GM19372 (cell line): ENCODE results near the gene KREMEN2.
A peak's percentile ranks its signal among the peaks of the same experiment; 100 is the strongest.

ENCODE experiments used
- ATAC-seq: cut with Tn5 transposase; IDR thresholded peaks from one replicate; pipeline ENCODE4 v1.9.1; 2021; ENCODE audit warnings: mild to moderate bottlenecking, low read depth, moderate library complexity; ENCODE audit not compliant: unreplicated experiment

Gene KREMEN2

GRCh38 chr16:2999929-3000328, 35.9 kb downstream of the KREMEN2 start:
- ATAC-seq: no peak

GRCh38 chr16:3000540-3000939, 36.5 kb downstream of the KREMEN2 start:
- ATAC-seq: no peak

- no peak for ATAC-seq
Observed at GRCh38 chr16:3001316-3001715, 37.2 kb downstream of the KREMEN2 start.

- peak; percentile 93 for ATAC-seq
Observed at GRCh38 chr16:3003582-3004270, 39.7 kb downstream of the KREMEN2 start.

GRCh38 chr16:3004319-3004718, 40.2 kb downstream of the KREMEN2 start:
- no peak for ATAC-seq

GRCh38 chr16:3004781-3005284, 40.8 kb downstream of the KREMEN2 start:
- no peak for ATAC-seq

GRCh38 chr16:3007059-3007956, 43.2 kb downstream of the KREMEN2 start:
- no peak for ATAC-seq

GRCh38 chr16:3007957-3008689, 44.0 kb downstream of the KREMEN2 start:
- no peak for ATAC-seq

GRCh38 chr16:3008690-3009037, 44.6 kb downstream of the KREMEN2 start:
- ATAC-seq: no peak

- ATAC-seq: no peak
Observed at GRCh38 chr16:3009568-3010390, 45.7 kb downstream of the KREMEN2 start.

- no peak for ATAC-seq
Observed at GRCh38 chr16:3010510-3010909, 46.4 kb downstream of the KREMEN2 start.

- no peak for ATAC-seq
Observed at GRCh38 chr16:3012246-3012645, 48.2 kb downstream of the KREMEN2 start.

GRCh38 chr16:3012828-3013420, 48.8 kb downstream of the KREMEN2 start, which contains the start of gene CLDN9:
CLDN9 (plus strand) TSS chr16:3012923; CDS start chr16:3013363, 440 bp downstream.
- no peak for ATAC-seq

- ATAC-seq: no peak
Observed at GRCh38 chr16:3013491-3013951, 49.4 kb downstream of the KREMEN2 start.

GRCh38 chr16:3013998-3014690, 50.1 kb downstream of the KREMEN2 start:
- no peak for ATAC-seq

- no peak for ATAC-seq
Observed at GRCh38 chr16:3014971-3015370, 50.9 kb downstream of the KREMEN2 start.

GRCh38 chr16:3015865-3016521, 51.9 kb downstream of the KREMEN2 start:
- ATAC-seq: no peak

- ATAC-seq: no peak
Observed at GRCh38 chr16:3017344-3017743, 53.3 kb downstream of the KREMEN2 start.
